ENCODE results near the gene LRFN3.

LRFN3 gene

DNA sequence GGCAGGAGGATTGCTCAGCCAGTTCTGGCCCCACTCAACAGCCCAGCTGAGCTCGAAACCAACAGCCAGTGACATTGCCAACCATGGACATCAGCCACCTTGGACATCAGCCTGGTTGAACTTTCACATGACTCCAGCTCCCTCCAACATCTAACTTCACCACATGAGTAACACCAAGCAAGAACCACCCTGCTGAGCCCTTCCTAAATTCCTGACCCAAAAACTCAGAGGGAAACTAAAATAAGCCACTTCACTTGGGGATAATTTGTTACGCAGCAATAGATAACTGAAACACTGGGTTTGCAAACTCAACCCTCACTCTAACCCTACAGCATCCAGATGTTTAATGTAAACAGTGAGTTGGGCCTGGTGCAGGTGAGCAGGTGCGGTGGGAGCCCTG is 10.7 kb upstream of the LRFN3 start:
- no peak overlapping the region for H2AFZ ChIP-seq (ENCODE audit: low read length)
- no peaks in the 10 kb centered on the region for H3K9me3 ChIP-seq (replicated peaks; ENCODE audit: insufficient read depth, low read length)
- no peak for DNase-seq
- no peaks in the 10 kb centered on the region for H3K79me2 ChIP-seq (ENCODE audit: low read length)
- H3F3A ChIP-seq (ENCODE audit: insufficient read depth, low read length), result no peaks in the 10 kb centered on the region
- H3K9ac ChIP-seq (ENCODE audit: low read length), result no peak overlapping the region
- TF ChIP-seq EZH2phosphoT487 (IDR thresholded peaks at IDR 0.05; ENCODE audit: low read length) (no peak), EZH2 (optimal IDR thresholded peaks at IDR 0.05; ENCODE audit: low read depth, low read length) (no peak)
- TF ChIP-seq, protein P1, sequence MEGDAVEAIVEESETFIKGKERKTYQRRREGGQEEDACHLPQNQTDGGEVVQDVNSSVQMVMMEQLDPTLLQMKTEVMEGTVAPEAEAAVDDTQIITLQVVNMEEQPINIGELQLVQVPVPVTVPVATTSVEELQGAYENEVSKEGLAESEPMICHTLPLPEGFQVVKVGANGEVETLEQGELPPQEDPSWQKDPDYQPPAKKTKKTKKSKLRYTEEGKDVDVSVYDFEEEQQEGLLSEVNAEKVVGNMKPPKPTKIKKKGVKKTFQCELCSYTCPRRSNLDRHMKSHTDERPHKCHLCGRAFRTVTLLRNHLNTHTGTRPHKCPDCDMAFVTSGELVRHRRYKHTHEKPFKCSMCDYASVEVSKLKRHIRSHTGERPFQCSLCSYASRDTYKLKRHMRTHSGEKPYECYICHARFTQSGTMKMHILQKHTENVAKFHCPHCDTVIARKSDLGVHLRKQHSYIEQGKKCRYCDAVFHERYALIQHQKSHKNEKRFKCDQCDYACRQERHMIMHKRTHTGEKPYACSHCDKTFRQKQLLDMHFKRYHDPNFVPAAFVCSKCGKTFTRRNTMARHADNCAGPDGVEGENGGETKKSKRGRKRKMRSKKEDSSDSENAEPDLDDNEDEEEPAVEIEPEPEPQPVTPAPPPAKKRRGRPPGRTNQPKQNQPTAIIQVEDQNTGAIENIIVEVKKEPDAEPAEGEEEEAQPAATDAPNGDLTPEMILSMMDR (IDR thresholded peaks at IDR 0.05; ENCODE audit: low read length), result no peak
- H3K27ac ChIP-seq (ENCODE audit: low read length), result no peak overlapping the region
- no peak overlapping the region for H3K4me3 ChIP-seq (ENCODE audit: low read length)
- H3K4me1 ChIP-seq (ENCODE audit: low read length), result peaks cover 6% of the 10 kb centered on the region; the same call in 1 of the 2 replicates
- no peaks in the 10 kb centered on the region for H3K9me2 ChIP-seq (replicated peaks; ENCODE audit: insufficient read depth, low read length)
- peaks cover 62% of the 10 kb centered on the region for H3K27me3 ChIP-seq (replicated peaks; ENCODE audit: insufficient read depth, low read length)
- no peaks in the 10 kb centered on the region for H4K20me1 ChIP-seq (ENCODE audit: insufficient read depth, low read length)
- H3K36me3 ChIP-seq (replicated peaks; ENCODE audit: insufficient read depth, low read length), result no peaks in the 10 kb centered on the region
- H3K4me2 ChIP-seq (ENCODE audit: low read depth, low read length), result no peak overlapping the region

DNA sequence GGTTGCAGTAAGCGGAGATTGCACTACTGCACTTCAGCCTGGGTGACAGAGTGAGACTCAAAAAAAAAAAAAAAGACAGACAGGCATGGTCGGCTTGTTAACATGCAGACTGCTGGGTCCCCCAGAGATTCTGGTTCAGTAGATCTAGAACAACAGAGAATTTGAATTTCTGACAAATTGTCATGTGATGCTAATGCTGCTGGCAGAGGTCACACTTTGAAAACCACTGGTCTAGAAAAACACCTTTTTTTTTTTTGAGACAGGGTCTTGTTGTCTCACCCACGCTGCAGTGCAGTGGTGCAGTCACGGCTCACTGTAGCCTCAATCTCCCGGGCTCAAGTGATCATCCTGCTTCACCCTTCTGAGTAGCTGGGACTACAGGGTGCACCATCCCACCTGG is 7.7 kb upstream of the LRFN3 start:
- no peak overlapping the region for H2AFZ ChIP-seq (ENCODE audit: low read length)
- H3K4me2 ChIP-seq (ENCODE audit: low read depth, low read length), result no peak overlapping the region
- no peaks in the 10 kb centered on the region for H3K9me2 ChIP-seq (replicated peaks; ENCODE audit: insufficient read depth, low read length)
- peaks cover 3% of the 10 kb centered on the region; the same call in 1 of the 2 replicates for H3F3A ChIP-seq (ENCODE audit: insufficient read depth, low read length)
- H3K79me2 ChIP-seq (ENCODE audit: low read length), result no peaks in the 10 kb centered on the region
- no peak for DNase-seq
- TF ChIP-seq EZH2phosphoT487 (IDR thresholded peaks at IDR 0.05; ENCODE audit: low read length) (no peak), EZH2 (optimal IDR thresholded peaks at IDR 0.05; ENCODE audit: low read depth, low read length) (no peak)
- TF ChIP-seq, protein P1 (IDR thresholded peaks at IDR 0.05; ENCODE audit: low read length), result no peak
- no peaks in the 10 kb centered on the region for H3K36me3 ChIP-seq (replicated peaks; ENCODE audit: insufficient read depth, low read length)
- peaks cover 12% of the 10 kb centered on the region; the same call in 1 of the 2 replicates for H3K4me1 ChIP-seq (ENCODE audit: low read length)
- no peaks in the 10 kb centered on the region for H4K20me1 ChIP-seq (ENCODE audit: insufficient read depth, low read length)
- peaks cover 46% of the 10 kb centered on the region for H3K27me3 ChIP-seq (replicated peaks; ENCODE audit: insufficient read depth, low read length)
- no peak overlapping the region for H3K9ac ChIP-seq (ENCODE audit: low read length)
- no peak overlapping the region for H3K27ac ChIP-seq (ENCODE audit: low read length)
- H3K9me3 ChIP-seq (replicated peaks; ENCODE audit: insufficient read depth, low read length), result no peaks in the 10 kb centered on the region
- no peak overlapping the region for H3K4me3 ChIP-seq (ENCODE audit: low read length)

DNA sequence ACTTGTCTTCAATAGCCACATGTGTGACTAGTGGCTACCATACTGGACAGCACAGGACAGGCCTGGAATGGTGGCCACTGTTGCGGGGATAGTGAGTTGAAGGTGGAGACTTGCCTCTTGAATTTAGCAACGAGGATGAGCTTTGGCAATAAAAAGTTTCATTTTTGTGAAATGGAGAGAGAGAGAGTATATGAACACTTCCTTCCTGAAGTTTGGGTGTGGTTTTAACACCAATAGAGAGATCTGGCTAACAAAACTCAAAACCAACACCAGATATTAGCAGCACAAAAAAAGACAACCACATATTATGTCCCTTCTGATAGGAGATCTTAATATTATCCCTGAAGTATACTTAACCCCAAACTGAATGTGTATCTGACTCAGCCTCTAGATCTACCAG is 6.3 kb upstream of the LRFN3 start:
- no peaks in the 10 kb centered on the region for H3K9me3 ChIP-seq (replicated peaks; ENCODE audit: insufficient read depth, low read length)
- H2AFZ ChIP-seq (ENCODE audit: low read length), result peak overlapping the region; percentile 27; the same call in 1 of the 2 replicates
- H3K9ac ChIP-seq (ENCODE audit: low read length), result no peak overlapping the region
- peaks cover 34% of the 10 kb centered on the region for H3K27me3 ChIP-seq (replicated peaks; ENCODE audit: insufficient read depth, low read length)
- H3K36me3 ChIP-seq (replicated peaks; ENCODE audit: insufficient read depth, low read length), result no peaks in the 10 kb centered on the region
- DNase-seq, result no peak
- H3K4me3 ChIP-seq (ENCODE audit: low read length), result no peak overlapping the region
- no peaks in the 10 kb centered on the region for H3K79me2 ChIP-seq (ENCODE audit: low read length)
- TF ChIP-seq, protein P1 (IDR thresholded peaks at IDR 0.05; ENCODE audit: low read length), result no peak
- TF ChIP-seq EZH2 (optimal IDR thresholded peaks at IDR 0.05; ENCODE audit: low read depth, low read length), result no peak
- no peak for TF ChIP-seq EZH2phosphoT487 (IDR thresholded peaks at IDR 0.05; ENCODE audit: low read length)
- H3K9me2 ChIP-seq (replicated peaks; ENCODE audit: insufficient read depth, low read length), result no peaks in the 10 kb centered on the region
- peaks cover 3% of the 10 kb centered on the region; the same call in 1 of the 2 replicates for H3F3A ChIP-seq (ENCODE audit: insufficient read depth, low read length)
- H3K4me2 ChIP-seq (ENCODE audit: low read depth, low read length), result no peak overlapping the region
- H4K20me1 ChIP-seq (ENCODE audit: insufficient read depth, low read length), result no peaks in the 10 kb centered on the region
- H3K4me1 ChIP-seq (ENCODE audit: low read length), result peaks cover 12% of the 10 kb centered on the region; the same call in 1 of the 2 replicates
- no peak overlapping the region for H3K27ac ChIP-seq (ENCODE audit: low read length)
